HepG2 (cell line): ENCODE measurements around the gene NFATC4.

ENCODE experiments used
- CBX5 ChIP-seq: sonication (generic); formaldehyde crosslinking; IDR thresholded peaks from 2 replicates; pipeline ENCODE4 v1.4.0; 2020; ENCODE audit warnings: missing genetic modification reagents, borderline replicate concordance
- CHD4 ChIP-seq: fragments of 200-600 bp; sonication (generic); IDR thresholded peaks from 2 replicates; pipeline ENCODE4 v1.7.0; 2017; ENCODE audit warnings: mild to moderate bottlenecking, low read length, borderline replicate concordance
- CTCF ChIP-seq: sonication (generic); formaldehyde crosslinking; IDR thresholded peaks from 2 replicates; pipeline ENCODE4 v1.5.0; 2020; ENCODE audit warnings: mild to moderate bottlenecking, missing genetic modification reagents, moderate library complexity
- KAT7 ChIP-seq: IDR thresholded peaks from 2 replicates; pipeline ENCODE4 v1.6.1; 2018; ENCODE audit warnings: borderline replicate concordance, missing compliant biosample characterization
- PHF8 ChIP-seq: sonication (generic); formaldehyde crosslinking; IDR thresholded peaks from 2 replicates; pipeline ENCODE4 v1.5.0; 2020; ENCODE audit warnings: missing genetic modification reagents
- RBAK ChIP-seq: sonication (generic); formaldehyde crosslinking; IDR thresholded peaks from 2 replicates; pipeline ENCODE4 v1.5.1; 2020; ENCODE audit warnings: mild to moderate bottlenecking, missing genetic modification reagents
- SMAD3 ChIP-seq: sonication (generic); formaldehyde crosslinking; IDR thresholded peaks from 2 replicates; pipeline ENCODE4 v1.4.0; 2020; ENCODE audit warnings: missing genetic modification reagents
- SP1 ChIP-seq, 2 experiments: fragments of 450-650 bp in 1 of 2; sonication (generic) in 1 of 2; formaldehyde crosslinking in 1 of 2; IDR thresholded peaks; 2 replicates each; pipeline versions ENCODE4 v1.4.0 to v1.6.1; 2016 to 2020; ENCODE audit warnings: missing genetic modification reagents in 1 of 2
- THRA ChIP-seq: sonication (generic); formaldehyde crosslinking; IDR thresholded peaks from 2 replicates; pipeline ENCODE4 v1.4.0; 2020; ENCODE audit warnings: missing genetic modification reagents, borderline replicate concordance
- U2AF1 ChIP-seq: fragments of 200-400 bp; formaldehyde crosslinking; optimal IDR thresholded peaks from 2 replicates; pipeline ENCODE3; 2017; ENCODE audit warnings: mild to moderate bottlenecking, low read depth, low read length
- ZNF543 ChIP-seq: sonication (generic); formaldehyde crosslinking; IDR thresholded peaks from 2 replicates; pipeline ENCODE4 v1.4.0; 2020; ENCODE audit warnings: mild to moderate bottlenecking, missing genetic modification reagents
- ZNF672 ChIP-seq: sonication (generic); formaldehyde crosslinking; IDR thresholded peaks from 2 replicates; pipeline ENCODE4 v1.8.1; 2022; ENCODE audit warnings: missing genetic modification reagents

GRCh38 chr14:24327303-24327702 lies 40.7 kb upstream of the NFATC4 start:
- no peak for TF ChIP-seq CTCF (CRISPR knock-in tag)
- TF ChIP-seq CHD4, result no peak
- TF ChIP-seq RBAK (CRISPR knock-in tag), result no peak
- no peak for TF ChIP-seq SP1 (IDR thresholded peaks at IDR 0.05)
- no peak for TF ChIP-seq SP1 (CRISPR knock-in tag; IDR thresholded peaks at IDR 0.05)
- no peak for TF ChIP-seq THRA (CRISPR knock-in tag)
- no peak for TF ChIP-seq PHF8 (CRISPR knock-in tag)
- no peak for TF ChIP-seq SMAD3 (CRISPR knock-in tag)
- no peak for TF ChIP-seq ZNF672 (CRISPR knock-in tag)
- no peak for TF ChIP-seq KAT7 (CRISPR knock-in tag)
- TF ChIP-seq U2AF1, result no peak
- no peak for TF ChIP-seq ZNF543 (CRISPR knock-in tag)
- no peak for TF ChIP-seq CBX5
